Measurements from ENCODE around the gene SPATA6L. TPM values are rescaled to one million over a fixed set of nuclear protein-coding genes. Genes with fewer than 3 reads are reported as not detected.
A peak's percentile ranks its signal among the peaks of the same experiment; 100 is the strongest.

Gene SPATA6L
- total RNA-seq, 1 experiment from 2014 or later = 7.1 TPM

- Histone ChIP-seq H2AFZ (no peak overlapping the region), H3K4me1 (replicated peaks; ENCODE audit: insufficient read depth) (peaks cover 5% of the 10 kb centered on the region; the same call in 1 of the 2 replicates), H3K27me3 (ENCODE audit: insufficient read depth, low read depth) (no peaks in the 10 kb centered on the region), H3K9me3 (ENCODE audit: insufficient read depth, low read depth) (no peaks in the 10 kb centered on the region), H4K20me1 (ENCODE audit: insufficient read depth) (no peaks in the 10 kb centered on the region), H3F3A (ENCODE audit: insufficient read depth, low read depth) (peaks cover 6% of the 10 kb centered on the region; the same call in 1 of the 2 replicates), H3K27ac (no peak overlapping the region), H3K9me2 (ENCODE audit: insufficient read depth) (no peaks in the 10 kb centered on the region), H3K79me2 (ENCODE audit: low read depth) (no peaks in the 10 kb centered on the region), H3K4me3 (no peak overlapping the region), H3K4me2 (no peak overlapping the region), H3K36me3 (ENCODE audit: low read depth) (no peaks in the 10 kb centered on the region)
- no peak for TF ChIP-seq EZH2 (IDR thresholded peaks at IDR 0.05; ENCODE audit: low read depth)
- TF ChIP-seq, protein P1, sequence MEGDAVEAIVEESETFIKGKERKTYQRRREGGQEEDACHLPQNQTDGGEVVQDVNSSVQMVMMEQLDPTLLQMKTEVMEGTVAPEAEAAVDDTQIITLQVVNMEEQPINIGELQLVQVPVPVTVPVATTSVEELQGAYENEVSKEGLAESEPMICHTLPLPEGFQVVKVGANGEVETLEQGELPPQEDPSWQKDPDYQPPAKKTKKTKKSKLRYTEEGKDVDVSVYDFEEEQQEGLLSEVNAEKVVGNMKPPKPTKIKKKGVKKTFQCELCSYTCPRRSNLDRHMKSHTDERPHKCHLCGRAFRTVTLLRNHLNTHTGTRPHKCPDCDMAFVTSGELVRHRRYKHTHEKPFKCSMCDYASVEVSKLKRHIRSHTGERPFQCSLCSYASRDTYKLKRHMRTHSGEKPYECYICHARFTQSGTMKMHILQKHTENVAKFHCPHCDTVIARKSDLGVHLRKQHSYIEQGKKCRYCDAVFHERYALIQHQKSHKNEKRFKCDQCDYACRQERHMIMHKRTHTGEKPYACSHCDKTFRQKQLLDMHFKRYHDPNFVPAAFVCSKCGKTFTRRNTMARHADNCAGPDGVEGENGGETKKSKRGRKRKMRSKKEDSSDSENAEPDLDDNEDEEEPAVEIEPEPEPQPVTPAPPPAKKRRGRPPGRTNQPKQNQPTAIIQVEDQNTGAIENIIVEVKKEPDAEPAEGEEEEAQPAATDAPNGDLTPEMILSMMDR (conservative IDR thresholded peaks at IDR 0.05) = 0 out of 2 replicates have a peak, but pooled peaks have one; percentile 14
- DNase-seq = no peak
- ChIA-PET POLR2A (ENCODE audit: unreplicated experiment) (no interaction called here), CTCF (no interaction called here)
- no TSS peak for BruUV-seq (replicated peaks)
- intact Hi-C loops (cut with micrococcal nuclease; ENCODE audit: unreplicated experiment) = no loop called here
Measured at GRCh38 chr9:4548811-4549725, 117.2 kb downstream of the SPATA6L start.

Other genes starting within 250 kb of the SPATA6L start
- gene SLC1A1, start 176.0 kb downstream of the SPATA6L start, total RNA-seq (2021) = 2.9 and 3.1 TPM in 2 replicates
- gene PLPP6, start 4.2 kb downstream of the SPATA6L start, total RNA-seq (2021) = 4.9 and 5.9 TPM in 2 replicates
- 6.7 and 7.7 TPM in 2 replicates for gene CDC37L1, start 13.1 kb upstream of the SPATA6L start, total RNA-seq (2021)
- gene AK3, start 74.7 kb upstream of the SPATA6L start, total RNA-seq (2021) = 34.0 and 36.2 TPM in 2 replicates
- 8.5 and 9.5 TPM in 2 replicates for gene RCL1, start 126.5 kb upstream of the SPATA6L start, total RNA-seq (2021)